BLaER1 treated with 17β-estradiol and CSF1 and Interleukin-3, amounts not matched to agents 10 nM and 100 nM (cell line): ENCODE data around the gene FGF21.

ENCODE experiments used
- H3K27ac ChIP-seq, 11 experiments: shearing (Covaris generic); formaldehyde crosslinking; 2 replicates each; pipeline ENCODE4 v1.8.1; 2022
- H3K27me3 ChIP-seq, 11 experiments: shearing (Covaris generic); formaldehyde crosslinking; 2 replicates each; pipeline ENCODE4 v1.8.1; 2022
- H3K36me3 ChIP-seq, 11 experiments: shearing (Covaris generic); formaldehyde crosslinking; 2 replicates each; pipeline ENCODE4 v1.8.1; 2022
- H3K4me1 ChIP-seq, 10 experiments: shearing (Covaris generic); formaldehyde crosslinking; 2 replicates each; pipeline ENCODE4 v1.8.1; 2022
- H3K4me2 ChIP-seq, 11 experiments: shearing (Covaris generic); formaldehyde crosslinking; 2 replicates each; pipeline ENCODE4 v1.8.1; 2022
- H3K4me3 ChIP-seq, 10 experiments: shearing (Covaris generic); formaldehyde crosslinking; 2 replicates each; pipeline ENCODE4 v1.8.1; 2022
- H3K9ac ChIP-seq, 11 experiments: shearing (Covaris generic); formaldehyde crosslinking; 2 replicates each; pipeline ENCODE4 v1.8.1; 2022
- H3K9me3 ChIP-seq, 11 experiments: shearing (Covaris generic); formaldehyde crosslinking; replicated peaks in 1 of 11; 2 replicates each; pipeline ENCODE4 v1.8.1; 2022
- H4K20me1 ChIP-seq, 11 experiments: shearing (Covaris generic); formaldehyde crosslinking; 2 replicates each; pipeline ENCODE4 v1.8.1; 2022
- Cebpa-rat ChIP-seq, 11 experiments: shearing (Covaris generic); IDR thresholded peaks; 2 replicates each; pipeline ENCODE4 v1.8.1; 2022

Gene FGF21

DNA sequence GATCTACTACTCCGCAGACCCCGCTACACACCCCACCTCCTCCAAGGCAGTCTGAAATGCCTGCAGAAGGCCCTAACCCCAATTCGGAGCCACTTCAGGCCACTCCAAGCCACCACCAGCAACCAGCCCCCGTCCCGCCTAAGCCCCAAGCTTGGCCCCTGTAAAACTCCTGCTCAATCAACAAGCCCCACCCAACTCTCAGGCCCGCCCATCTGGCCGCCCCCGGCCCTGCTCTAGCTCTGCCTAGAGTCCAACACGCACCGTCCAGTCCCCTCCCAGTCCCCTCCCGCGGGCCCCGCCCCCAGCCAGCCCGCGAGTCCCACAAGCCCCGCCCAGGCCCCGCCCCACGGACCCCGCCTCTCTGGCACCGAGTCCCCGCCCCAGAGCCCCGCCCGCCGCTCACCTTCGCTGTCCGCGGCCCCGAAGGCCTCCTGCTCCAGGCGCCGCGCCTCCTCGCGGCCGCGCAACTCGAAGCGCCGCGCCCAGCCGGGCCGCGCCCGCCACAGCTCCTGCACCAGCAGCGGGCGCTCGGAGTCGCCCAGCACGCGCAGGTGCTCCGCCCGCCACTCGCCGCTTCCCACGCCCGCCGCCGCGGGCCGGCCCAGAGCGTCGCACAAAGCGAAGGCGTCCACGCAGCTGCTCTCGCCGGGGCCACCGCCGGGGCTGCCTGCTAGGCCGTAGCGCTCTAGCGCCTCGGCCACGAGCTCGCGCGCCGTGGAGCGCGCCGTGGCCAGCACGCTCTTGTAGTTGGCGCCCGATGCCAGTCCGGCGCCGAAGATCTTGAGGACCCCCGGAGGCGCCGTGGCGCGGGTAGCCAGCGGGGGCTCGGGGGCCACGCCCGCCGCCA is 16.5 kb upstream of the FGF21 start:
- TF ChIP-seq Cebpa-rat (IDR thresholded peaks at IDR 0.05) = no peak
- Histone ChIP-seq H3K4me1 (peaks cover 34 to 48% (median 42%) of the 10 kb centered on the region in 10 experiments), H3K9me3 (no peaks in the 10 kb centered on the region), H3K4me2 (peak overlapping the region; percentile 98 to 100 (median 100)), H4K20me1 (peaks cover 0 to 22% (median 6%) of the 10 kb centered on the region in 11 experiments; a peak in 8 of 22 replicates), H3K27me3 (no peaks in the 10 kb centered on the region), H3K4me3 (peak overlapping the region; percentile 67 to 86 (median 82)), H3K9ac (peak overlapping the region; percentile 75 to 98 (median 85)), H3K36me3 (peaks cover 0 to 53% (median 24%) of the 10 kb centered on the region in 11 experiments; a peak in 21 of 22 replicates), H3K27ac (peak overlapping the region; percentile 62 to 98 (median 86); a peak in 21 of 22 replicates)

- peaks cover 0 to 22% (median 6%) of the 10 kb centered on the region in 11 experiments; a peak in 8 of 22 replicates for H4K20me1 ChIP-seq
- peak overlapping the region; percentile 67 to 86 (median 82) for H3K4me3 ChIP-seq
- peaks cover 0 to 45% (median 18%) of the 10 kb centered on the region in 11 experiments; a peak in 21 of 22 replicates for H3K36me3 ChIP-seq
- TF ChIP-seq Cebpa-rat (IDR thresholded peaks at IDR 0.05) = no peak
- H3K9ac ChIP-seq = peak overlapping the region; percentile 75 to 98 (median 85)
- H3K4me2 ChIP-seq = peak overlapping the region; percentile 98 to 100 (median 100)
- H3K4me1 ChIP-seq = peaks cover 34 to 51% (median 42%) of the 10 kb centered on the region in 10 experiments
- no peaks in the 10 kb centered on the region for H3K27me3 ChIP-seq
- H3K9me3 ChIP-seq = no peaks in the 10 kb centered on the region
- peak overlapping the region; percentile 62 to 98 (median 86); a peak in 21 of 22 replicates for H3K27ac ChIP-seq
Measured at GRCh38 chr19:48739404-48740163, 15.7 kb upstream of the FGF21 start.

- no peaks in the 10 kb centered on the region for H3K9me3 ChIP-seq
- peak within 1 kb of the TSS; percentile 62 to 98 (median 86); a peak in 21 of 22 replicates for H3K27ac ChIP-seq
- peaks cover 0 to 37% (median 10%) of the 10 kb centered on the region in 11 experiments; a peak in 19 of 22 replicates for H3K36me3 ChIP-seq
- peak within 1 kb of the TSS; percentile 98 to 100 (median 100) for H3K4me2 ChIP-seq
- H3K4me3 ChIP-seq = peak within 1 kb of the TSS; percentile 67 to 86 (median 82)
- H3K4me1 ChIP-seq = peaks cover 34 to 56% (median 42%) of the 10 kb centered on the region in 10 experiments
- TF ChIP-seq Cebpa-rat (IDR thresholded peaks at IDR 0.05) = no peak
- H3K27me3 ChIP-seq = no peaks in the 10 kb centered on the region
- H3K9ac ChIP-seq = peak within 1 kb of the TSS; percentile 75 to 98 (median 85)
- peaks cover 0 to 22% (median 4%) of the 10 kb centered on the region in 11 experiments; a peak in 8 of 22 replicates for H4K20me1 ChIP-seq
Measured at GRCh38 chr19:48740164-48740972, 15.0 kb upstream of the FGF21 start, which contains the start of gene RASIP1. RASIP1 (minus strand) TSS chr19:48740610; CDS start chr19:48740282, 328 bp downstream.

DNA sequence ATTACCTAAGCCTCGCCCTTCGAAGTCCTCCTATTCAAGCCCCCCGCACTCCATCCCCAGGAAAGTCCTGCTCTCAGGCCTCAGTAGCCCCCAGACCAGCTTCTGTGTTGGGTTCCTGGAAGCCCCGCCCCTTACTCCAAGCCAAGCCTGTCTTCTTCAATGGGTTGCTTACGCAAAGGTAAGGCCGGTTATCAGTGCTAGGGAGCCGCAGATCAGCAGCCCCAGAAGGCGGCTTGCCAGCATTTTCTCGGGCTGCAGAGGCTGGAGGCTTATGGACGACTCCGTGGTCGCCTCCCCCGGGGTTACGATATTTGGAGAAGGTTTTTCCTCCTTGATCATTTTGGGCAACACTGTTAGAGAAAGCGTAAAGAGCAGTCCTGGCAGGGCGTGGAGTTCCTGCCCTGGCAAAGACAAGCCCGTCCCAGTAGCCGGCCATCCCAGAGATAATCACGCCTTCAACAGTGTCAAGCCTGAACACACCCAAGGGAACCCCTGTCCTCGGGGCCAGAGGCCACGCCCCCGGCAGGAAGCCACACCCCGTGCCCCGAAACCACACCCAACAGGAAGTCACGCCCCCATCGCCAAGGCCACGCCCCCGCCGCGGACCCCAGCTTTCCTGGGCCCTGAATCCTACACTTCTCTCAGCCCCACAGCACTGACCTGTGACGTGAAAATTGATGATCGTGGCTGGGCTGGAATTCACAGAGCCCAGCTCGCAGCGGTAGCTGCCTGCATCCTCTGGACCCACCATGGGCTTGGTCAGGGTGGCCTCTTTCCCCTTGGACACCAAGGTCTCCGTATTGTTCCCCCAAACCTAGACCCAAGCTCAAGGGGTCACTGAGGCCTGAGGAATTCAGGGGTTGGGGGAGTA is 14.0 kb upstream of the FGF21 start:
- no peaks in the 10 kb centered on the region for H3K9me3 ChIP-seq
- H3K27me3 ChIP-seq = no peaks in the 10 kb centered on the region
- H3K4me3 ChIP-seq = peak overlapping the region; percentile 67 to 86 (median 82)
- TF ChIP-seq Cebpa-rat (IDR thresholded peaks at IDR 0.05) = no peak
- H3K36me3 ChIP-seq = peaks cover 0 to 28% (median 8%) of the 10 kb centered on the region in 11 experiments; a peak in 13 of 22 replicates
- H4K20me1 ChIP-seq = peaks cover 0 to 20% (median 3%) of the 10 kb centered on the region in 11 experiments; a peak in 8 of 22 replicates
- H3K4me1 ChIP-seq = peaks cover 41 to 66% (median 52%) of the 10 kb centered on the region in 10 experiments
- H3K27ac ChIP-seq = peak overlapping the region in 10 of 11 experiments; percentile 66 to 98 (median 88); a peak in 21 of 22 replicates
- peak overlapping the region; percentile 98 to 100 (median 100) for H3K4me2 ChIP-seq
- peak overlapping the region; percentile 75 to 98 (median 85); a peak in 19 of 22 replicates for H3K9ac ChIP-seq

- no peak for TF ChIP-seq Cebpa-rat (IDR thresholded peaks at IDR 0.05)
- peak overlapping the region; percentile 98 to 100 (median 100) for H3K4me2 ChIP-seq
- peak overlapping the region in 7 of 11 experiments; percentile 6 to 85 (median 34); a peak in 8 of 22 replicates for H3K9ac ChIP-seq
- H3K36me3 ChIP-seq = peaks cover 0 to 20% (median 4%) of the 10 kb centered on the region in 11 experiments; a peak in 12 of 22 replicates
- H3K9me3 ChIP-seq = no peaks in the 10 kb centered on the region
- no peak overlapping the region for H3K4me3 ChIP-seq
- peaks cover 44 to 72% (median 57%) of the 10 kb centered on the region in 10 experiments for H3K4me1 ChIP-seq
- H3K27ac ChIP-seq = peak overlapping the region in 10 of 11 experiments; percentile 54 to 98 (median 87); a peak in 20 of 22 replicates
- H3K27me3 ChIP-seq = no peaks in the 10 kb centered on the region
- H4K20me1 ChIP-seq = peaks cover 0 to 13% (median 3%) of the 10 kb centered on the region in 11 experiments; a peak in 8 of 22 replicates
Measured at GRCh38 chr19:48742096-48742495, 13.2 kb upstream of the FGF21 start.

- Histone ChIP-seq H3K36me3 (peaks cover 0 to 16% (median 9%) of the 10 kb centered on the region in 11 experiments; a peak in 15 of 22 replicates), H3K9ac (no peak overlapping the region), H3K9me3 (no peaks in the 10 kb centered on the region)
Measured at GRCh38 chr19:48745208-48745995, 9.9 kb upstream of the FGF21 start.

More at GRCh38 chr19:48745208-48745995, 9.9 kb upstream of the FGF21 start:
- Histone ChIP-seq H3K27ac (no peak overlapping the region), H3K4me1 (peaks cover 46 to 73% (median 59%) of the 10 kb centered on the region in 10 experiments), H3K4me3 (no peak overlapping the region), H3K4me2 (peak overlapping the region in 3 of 11 experiments; percentile 36 to 84 (median 44); a peak in 3 of 22 replicates), H3K27me3 (no peaks in the 10 kb centered on the region), H4K20me1 (peaks cover 0 to 3% (median 0%) of the 10 kb centered on the region in 11 experiments; a peak in 3 of 22 replicates)
- no peak for TF ChIP-seq Cebpa-rat (IDR thresholded peaks at IDR 0.05)
